Stimulated activated CD8-positive, alpha-beta memory T cell treated with anti-CD3 and anti-CD28 coated beads, Interleukin-12 subunit alpha, Interleukin-12 subunit beta, amount 100 ng/mL, for 24 hours (primary cell): ENCODE results near the gene ST3GAL5.

ENCODE experiments used
- DNase-seq: peaks from one replicate; pipeline ENCODE4 v3.0.0-alpha.2; 2020; ENCODE audit errors: extremely low read depth

The ST3GAL5 gene

DNA sequence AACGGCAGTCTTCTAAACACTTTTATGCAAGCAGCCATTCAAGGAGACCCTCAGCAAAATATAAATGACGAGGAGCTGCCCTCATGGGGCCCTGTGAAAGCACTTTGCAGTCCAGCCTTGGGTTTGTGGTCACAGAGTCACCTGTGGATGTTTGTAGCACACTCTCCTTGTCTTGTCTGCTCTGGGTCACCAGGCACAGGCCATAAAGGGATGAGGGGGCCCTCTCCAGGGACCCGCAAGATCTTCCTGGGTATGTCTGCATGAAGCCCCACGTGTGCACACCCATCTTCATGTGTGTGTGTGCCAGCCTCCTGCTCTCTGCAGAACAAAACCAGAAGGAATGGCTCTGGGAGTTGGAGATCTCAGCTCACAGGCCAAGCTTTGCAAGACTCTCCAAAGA lies 98.8 kb downstream of the ST3GAL5 start:
- DNase-seq: no peak

DNA sequence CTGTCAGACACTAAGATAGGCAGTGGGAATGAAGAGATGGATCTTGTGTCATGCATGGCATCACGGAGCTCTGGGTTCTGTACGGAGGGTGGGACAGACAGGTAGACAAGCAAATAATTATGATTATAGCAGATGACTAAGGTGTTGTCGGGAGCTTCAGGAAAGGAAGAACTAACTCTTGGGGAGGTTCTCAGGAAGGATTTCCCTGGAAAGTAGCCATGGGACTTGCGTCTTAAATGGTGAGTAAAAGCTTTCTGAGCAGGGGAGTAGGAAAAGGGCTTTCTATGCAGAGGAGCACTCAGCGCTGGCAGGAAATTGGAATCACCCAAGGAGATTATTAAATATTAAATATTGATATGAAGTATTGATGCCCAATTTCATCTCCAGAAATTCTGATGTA lies 99.5 kb downstream of the ST3GAL5 start:
- DNase-seq: no peak

GRCh38 chr2:85788603-85789002 lies 100.2 kb downstream of the ST3GAL5 start:
- DNase-seq: no peak

GRCh38 chr2:85787981-85788340 lies 100.8 kb downstream of the ST3GAL5 start:
- no peak for DNase-seq

- DNase-seq: no peak
Measured at GRCh38 chr2:85787282-85787980, 101.4 kb downstream of the ST3GAL5 start.
